HL-60/S4 treated with retinoic acid at 250 ng/mL for 4 days and 3 days (cell line): ENCODE measurements around the gene AGPS.

Experiments used
- in situ Hi-C: fragments of 300-500 bp; cut with MboI; formaldehyde crosslinking; loops from 2 replicates; pipeline ENCODE4 v1.7.0; 2022; ENCODE audit warnings: low sequenced_read_pairs

The AGPS gene

DNA sequence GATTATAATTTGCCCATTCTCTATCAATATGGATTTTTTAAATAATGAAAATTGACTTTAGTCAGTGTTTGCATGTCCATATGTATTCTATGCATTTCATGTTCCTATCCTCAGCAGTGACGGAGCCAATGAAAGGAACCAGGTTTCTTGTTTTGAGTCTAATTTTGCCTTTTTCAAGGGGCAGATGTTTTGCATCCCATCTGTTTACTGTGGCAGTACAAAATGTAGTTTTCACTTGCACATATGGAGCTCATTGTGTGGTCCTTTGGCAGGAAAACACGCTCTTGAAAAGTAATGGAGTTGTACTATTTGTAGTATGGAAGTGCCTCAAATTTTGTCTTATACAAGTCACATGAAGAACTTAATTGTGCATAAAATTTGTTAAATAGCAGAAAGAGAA is 127.8 kb downstream of the AGPS start:
- in situ Hi-C loops: no loop called here

DNA sequence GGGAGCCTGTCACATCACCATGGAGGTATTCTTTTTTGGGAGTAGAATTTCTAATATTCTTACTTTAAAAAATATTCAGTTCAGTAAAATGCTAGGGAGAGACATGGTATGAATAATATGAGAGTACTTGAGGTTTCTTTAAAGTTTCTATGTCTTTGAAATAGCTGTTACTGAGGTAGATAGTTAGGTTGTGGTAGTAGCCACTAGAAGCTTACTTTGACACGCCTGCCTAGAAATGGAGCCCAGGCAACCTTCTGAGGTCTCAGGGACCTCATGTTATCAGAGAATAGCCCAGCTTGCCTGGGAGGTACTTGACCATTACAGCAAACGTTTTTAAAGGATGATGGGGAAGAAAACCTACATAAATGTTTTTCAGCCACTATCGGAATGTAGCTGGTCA is 131.2 kb downstream of the AGPS start:
- in situ Hi-C loops: no loop called here

DNA sequence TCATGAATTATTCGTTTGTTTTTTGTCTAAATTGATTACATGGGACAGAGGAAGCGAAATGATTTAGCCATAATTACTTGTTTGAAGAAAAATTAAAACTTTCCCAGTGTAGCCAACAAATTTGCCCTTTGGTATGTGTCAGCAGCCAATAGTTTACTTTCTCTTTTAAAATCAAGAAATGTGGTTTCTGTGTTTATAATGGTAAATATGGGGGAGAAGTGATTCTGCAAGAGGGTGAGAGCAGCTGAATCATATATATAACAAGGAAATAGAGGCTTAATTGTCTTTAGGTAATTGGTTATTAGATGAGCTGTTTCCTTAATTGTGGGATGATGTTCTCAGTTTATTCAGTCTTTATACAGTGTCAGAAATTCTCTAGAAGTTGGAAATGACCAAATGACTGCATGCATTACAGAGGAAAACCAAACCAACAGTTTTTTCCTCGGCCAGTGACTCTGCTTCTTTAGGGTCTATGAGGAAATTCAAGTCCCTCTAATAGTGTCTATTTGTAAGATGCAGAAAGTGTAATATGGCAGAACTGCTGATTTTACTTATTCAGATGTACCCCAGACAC is 132.9 kb downstream of the AGPS start:
- in situ Hi-C loops: no loop called here

DNA sequence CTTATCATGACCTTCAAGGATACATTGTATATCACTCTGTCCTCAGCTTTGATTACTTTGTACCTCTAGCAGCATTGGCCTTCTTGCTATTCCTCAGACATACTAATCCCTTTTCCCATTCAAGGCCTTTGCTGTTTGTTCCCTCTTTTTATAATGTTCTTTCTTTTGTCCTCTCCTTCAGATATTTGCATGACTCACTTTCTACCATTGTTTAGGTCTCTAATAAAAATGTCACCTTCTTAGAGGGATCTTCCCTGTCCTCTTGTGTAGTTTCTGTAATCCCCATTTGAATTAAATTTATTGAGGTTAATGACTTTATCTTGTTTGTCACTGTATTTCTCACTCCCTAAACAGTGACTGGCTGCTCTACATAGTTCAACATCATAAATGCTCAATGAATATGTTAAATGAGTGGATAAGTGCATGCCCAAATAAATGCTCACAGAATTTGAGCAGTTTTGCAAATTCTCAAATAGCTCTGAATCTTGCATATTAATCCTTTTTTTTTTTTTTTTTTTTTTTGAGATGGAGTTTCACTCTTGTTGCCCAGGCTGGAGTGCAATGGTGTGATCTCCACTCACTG is 135.9 kb downstream of the AGPS start:
- in situ Hi-C loops: no loop called here

DNA sequence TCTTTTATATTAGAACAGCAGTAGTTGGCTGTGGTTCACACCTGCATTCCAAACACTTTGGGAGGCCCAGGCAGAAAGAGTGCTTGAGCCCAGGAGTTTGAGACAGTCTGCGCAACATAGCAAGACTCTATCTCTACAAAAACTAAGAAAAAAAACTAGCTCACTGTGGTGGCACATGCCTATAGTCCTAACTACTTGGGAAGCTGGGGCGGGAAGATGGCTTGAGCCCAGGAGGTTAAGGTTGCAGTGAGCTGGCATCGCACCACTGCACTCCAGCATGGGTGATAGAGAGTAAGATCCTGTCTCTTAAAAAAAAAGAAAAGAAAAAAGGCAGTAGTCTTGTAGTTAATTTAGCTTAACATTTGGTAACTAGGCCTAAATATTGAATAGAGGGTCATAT is 136.6 kb downstream of the AGPS start:
- in situ Hi-C loops: no loop called here

DNA sequence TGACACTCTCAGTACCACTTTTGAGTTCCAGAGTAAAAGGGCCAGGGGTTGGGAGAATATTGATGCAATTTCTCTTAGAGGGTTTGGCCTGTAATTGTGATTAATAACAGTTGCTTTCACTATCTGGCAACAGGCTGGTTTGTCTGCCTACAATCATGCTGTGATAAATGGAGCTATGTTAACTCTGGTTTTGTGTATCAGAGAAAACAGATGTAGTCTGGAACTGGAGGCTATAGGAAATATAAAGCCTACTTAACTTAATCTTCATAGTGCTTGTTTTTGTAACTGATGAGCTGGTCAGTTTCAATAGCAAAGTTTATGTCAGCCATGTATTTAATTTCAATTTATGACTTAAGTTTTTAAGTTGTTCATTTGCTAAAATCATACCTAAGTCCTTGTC is 138.0 kb downstream of the AGPS start:
- in situ Hi-C loops: no loop called here

DNA sequence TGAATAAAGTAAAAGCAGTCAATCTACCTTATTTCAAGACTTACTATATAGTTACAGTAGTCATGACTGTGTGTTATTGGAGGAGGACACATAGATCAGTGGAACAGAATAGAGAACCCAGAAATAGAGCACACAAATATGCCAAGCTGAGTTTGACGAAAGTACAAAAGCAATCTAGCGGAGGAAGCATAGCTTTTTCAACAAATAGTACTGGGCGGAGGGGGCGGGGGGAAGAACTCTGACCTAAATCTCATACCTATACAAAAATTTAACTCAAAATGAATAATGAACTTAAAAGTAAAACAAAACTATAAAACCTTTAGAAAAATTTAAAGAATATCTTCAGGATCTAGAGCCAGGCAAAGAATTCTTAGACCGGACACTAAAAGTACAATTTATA is 139.1 kb downstream of the AGPS start:
- in situ Hi-C loops: no loop called here

DNA sequence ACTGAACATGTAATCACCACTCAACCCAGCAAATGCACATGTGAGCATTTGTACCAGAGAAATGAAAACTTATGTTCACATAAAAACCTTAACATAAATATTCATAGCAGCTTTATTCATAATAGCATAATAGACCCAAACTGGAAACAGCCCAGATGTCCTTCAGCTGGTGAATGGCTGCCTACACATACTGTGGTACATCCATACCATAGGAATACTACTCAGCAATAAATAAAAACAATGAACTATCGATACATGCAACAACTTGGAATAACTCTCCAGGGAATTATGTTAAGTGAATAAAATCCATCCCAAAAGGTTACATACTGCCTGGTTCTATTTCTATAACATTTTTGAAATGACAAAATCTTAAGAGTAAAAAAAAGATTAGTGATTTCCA is 140.0 kb downstream of the AGPS start:
- in situ Hi-C loops: no loop called here

DNA sequence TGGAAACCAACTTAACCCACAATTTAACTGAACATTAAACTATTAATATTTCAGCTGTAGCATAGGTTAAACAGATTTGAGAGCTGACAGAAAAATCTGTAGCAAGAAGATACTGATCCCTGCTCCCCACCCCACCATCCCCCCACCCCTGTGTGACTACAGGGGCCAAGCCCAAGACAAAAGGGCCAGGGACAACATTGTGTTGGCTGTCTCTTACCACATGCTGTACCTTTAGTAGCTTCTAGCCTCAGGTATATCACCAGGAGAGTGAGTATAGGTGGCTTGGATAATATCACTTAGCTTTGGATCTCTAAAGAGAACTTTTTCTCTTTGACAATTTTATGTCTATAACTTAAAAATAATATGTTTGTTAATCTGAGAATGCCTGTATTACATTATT is 140.7 kb downstream of the AGPS start:
- in situ Hi-C loops: no loop called here

DNA sequence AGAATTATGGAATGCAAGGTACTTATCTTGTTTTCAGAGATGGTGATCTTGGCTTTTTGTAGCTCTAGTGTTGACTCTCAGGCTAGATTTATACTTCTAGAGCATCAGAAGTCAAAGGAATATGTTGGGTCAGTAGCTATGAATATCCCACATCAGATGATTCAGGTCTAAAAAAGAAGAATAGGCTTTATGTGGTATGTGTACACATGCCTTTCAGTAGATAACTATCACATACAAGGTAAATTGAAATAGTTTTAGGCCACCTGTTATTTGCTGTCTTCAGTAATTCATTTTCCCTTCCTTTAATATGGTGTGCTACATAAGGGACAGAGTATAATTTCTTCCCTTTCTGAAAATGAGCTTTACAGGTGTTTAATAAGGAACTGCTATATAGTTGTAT is 142.4 kb downstream of the AGPS start:
- in situ Hi-C loops: no loop called here

DNA sequence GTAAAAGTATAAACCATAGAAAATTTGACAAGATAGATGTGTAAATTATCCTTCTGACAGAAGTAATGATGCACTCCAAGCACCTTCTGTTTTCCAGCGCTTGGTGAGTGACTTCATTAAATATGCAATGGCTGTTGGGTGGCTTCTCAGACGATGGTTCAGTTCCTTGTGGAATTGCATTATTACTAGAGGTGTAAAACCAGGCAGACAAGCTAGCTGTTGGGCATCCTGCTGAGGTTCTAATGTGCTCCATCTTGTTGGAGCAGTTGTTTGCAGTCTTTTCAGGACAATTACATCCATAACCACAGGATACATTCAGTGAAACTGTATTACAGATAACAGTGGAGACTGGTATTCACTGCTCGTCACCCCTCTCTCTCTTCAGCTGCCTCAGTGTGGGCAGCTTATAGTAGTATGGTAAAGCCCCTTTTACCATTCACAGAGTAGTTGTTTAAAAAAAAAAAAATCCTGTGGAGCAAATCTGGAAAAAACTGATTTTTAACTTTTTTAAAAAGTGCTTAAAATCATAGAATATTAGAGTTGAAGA is 143.5 kb downstream of the AGPS start:
- in situ Hi-C loops: no loop called here

DNA sequence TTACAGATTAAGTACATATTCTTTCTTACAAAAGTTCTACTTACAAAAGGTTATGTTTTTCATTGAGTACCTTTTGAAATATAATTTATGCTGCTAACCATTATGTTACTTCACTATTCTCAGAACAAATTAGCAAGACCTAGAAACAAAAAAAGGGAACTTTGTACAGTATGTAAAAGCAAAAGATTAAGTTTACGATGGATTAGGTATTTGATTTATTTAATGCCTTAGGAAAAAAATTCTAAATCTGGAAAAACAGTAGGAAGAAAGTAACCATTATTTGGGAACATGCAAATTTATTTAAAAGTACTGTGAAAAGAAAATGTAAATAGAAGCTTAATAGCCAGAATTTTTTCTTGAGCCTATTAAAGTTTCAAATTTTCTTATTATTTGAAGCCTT is 144.6 kb downstream of the AGPS start:
- in situ Hi-C loops: no loop called here

DNA sequence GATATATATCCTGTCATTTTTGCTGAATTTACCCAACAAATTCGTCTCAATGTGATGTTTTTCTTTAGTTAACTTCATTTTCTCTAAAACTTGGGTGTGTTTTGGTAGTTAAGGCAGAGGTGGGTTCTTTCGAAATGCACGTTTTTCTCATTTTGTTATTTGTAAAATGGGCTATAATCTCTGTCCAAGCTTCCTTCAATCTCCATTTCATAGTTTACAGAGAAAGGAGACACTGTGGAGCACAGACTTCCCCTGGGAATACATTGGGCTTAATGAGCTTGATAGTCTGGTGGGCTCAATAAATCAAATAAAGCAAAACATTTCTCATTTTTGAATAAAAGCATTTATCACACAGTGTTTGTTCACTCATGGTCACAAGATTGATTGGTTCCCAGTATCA is 145.1 kb downstream of the AGPS start:
- in situ Hi-C loops: no loop called here

DNA sequence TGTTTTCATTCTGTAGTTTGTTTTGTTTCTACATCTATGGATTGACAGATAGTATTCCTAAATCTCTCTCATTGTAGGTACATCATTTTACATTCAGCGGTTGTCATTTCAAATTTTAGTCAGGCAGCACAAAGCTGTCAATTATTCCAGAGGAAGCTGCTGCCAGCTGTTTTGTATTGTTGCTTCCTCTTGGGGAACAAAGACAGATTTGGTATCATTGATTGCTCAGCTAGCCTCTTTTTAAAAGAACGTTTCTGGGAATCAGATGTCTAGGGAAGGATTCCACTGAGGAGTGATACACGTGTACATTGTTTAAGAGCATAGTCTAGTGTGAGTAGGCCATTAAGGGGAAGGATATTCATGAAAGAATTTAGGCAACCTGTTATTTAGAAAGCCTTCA is 145.8 kb downstream of the AGPS start:
- in situ Hi-C loops: no loop called here

DNA sequence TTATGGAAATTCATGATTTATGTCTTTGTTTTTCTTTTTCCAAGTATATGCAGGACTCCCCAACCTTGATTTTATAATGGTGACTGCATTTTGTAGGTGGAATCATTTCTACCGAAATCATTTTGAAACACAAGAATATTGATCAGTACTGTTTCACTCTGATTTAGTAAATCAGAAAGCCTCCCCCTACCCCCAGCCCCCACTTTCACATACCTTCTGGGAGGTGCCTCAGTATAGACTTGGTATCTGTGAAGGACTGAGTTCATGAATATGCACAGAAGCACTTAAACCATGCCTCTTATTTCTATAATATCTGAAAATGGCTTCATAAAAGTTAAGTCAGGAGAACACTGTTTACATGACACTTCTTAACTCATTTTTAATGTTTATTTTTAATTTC is 147.7 kb downstream of the AGPS start:
- in situ Hi-C loops: no loop called here

DNA sequence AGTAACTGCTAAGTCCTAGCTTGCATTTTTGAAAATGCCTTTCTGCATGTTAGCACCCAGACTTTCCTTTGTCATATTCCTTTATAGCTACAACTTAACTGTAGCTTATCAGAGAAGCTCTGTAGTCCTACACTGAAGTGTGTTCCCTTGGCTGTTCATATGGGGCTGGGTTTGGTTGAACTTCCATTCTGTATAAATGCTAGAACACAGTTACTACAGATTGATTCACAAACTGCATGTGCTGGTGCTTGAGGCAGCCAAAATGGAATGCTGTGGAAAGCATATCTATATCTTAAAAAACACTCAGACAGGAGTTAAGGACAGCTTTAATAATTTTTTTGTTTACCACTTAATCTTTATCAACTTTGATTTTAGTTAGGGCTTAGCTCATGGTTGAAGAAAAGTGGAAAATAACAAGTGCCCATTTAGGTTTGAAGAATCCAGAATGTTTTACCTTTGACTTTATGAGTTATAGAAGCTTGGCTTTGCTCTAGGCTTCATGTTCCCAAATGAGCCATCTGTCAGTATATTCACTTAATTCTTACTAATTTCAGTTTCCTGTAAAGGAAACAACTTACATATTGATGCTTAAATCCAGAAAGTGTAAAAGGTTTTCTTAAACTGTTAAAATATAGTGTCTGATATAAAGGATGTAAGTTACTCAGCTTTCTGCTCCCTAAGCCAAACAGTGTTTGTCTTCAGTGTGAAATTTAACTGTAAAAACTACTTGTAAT is 148.9 kb downstream of the AGPS start:
- in situ Hi-C loops: no loop called here

DNA sequence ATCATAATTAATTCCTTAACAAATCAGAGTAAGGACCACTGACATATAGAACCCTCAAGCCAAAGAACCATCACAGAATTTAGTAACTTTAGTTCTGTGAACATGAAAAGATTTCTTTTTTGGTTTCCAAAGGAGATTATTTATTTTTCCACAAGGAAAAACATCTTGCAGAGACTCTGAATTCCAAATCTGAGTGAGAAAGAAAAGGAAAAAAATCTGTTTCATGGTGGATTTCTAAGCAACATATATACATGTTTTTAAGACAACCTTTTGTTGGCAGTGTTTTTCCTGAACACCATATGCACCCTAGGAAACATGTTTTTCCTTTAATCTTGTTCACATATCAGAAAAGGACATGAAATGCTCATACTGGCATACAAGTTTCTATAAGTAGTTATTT is 149.8 kb downstream of the AGPS start:
- in situ Hi-C loops: no loop called here

DNA sequence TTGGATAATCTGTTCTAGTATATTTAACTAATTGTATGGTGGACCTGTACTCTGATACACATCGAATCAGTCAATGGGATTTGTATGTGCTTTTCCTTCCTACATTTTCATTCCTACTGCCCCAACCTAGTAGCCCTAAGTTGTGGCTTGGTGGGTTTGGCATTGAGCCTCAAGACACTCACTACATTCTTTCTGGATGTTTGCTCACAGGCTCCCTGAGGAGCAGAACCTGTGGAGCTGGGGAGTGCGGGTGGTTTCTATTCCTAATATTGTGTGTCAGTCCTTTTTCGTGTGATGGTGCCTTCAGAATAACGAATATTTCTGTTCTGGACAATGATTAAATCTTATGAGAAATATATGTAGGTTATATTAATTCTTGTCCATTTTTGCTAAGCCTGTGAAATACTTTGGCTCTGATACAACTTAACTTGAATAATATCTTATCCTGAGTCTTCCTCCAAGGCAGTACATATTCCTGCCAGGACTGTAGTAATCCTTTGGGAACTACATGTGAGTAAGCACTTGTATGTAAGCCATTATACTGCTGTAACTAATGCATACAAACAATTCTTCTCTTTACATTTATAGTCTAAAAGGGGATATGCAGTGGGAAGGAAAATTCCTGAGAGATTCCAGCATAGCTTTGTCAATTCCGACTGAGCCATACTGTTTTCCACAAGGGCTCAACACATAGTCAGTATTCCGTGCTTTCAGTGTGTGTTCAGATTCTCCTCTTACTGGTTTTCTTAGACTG is 150.6 kb downstream of the AGPS start:
- in situ Hi-C loops: no loop called here

DNA sequence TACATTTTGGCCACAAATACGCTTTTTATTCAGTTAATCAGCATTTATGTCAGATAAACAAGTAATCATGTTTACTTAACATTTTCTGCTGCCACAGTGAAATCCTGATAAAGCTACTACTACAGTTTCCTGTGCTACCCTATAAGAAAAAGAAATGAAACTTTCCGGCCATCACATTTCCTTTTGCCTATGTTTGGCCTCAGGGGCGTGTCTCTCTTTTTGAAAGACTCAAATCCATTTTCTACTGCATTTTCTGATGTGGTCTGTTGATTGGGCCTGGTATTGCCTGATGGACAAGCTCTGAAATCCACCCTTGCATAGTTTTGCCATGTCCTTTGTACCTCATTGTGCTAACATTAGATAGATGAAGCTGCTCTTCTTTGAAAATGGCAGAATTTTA is 152.6 kb downstream of the AGPS start:
- in situ Hi-C loops: no loop called here

DNA sequence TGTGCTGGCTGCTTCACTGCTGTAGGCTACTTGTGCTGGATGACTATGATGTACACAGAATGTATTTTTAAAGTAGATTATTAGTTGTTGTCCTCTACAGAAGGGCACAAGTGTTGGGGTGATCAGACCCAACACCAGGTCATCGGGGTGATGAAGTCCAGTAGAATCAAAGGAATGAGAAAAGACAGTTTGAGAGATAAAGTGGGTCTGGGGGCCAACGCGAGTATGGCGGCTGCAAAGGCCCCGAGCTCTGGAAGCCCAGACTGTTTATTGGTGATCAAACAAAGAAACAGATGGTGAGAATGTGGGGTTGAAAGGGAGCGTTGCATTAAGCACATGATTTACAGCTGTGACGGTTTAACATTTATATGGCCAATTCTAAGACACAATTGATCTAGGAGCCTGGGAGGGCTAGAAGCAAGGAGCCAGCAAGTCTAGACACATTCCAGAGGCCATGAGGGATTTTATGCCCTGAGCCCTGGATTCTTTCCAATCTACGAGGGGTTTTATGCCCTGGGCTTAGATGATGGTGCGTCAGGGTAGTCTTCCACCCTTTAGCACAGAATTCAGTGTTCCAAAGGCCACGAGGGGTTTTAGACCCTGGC is 153.5 kb downstream of the AGPS start:
- in situ Hi-C loops: no loop called here

DNA sequence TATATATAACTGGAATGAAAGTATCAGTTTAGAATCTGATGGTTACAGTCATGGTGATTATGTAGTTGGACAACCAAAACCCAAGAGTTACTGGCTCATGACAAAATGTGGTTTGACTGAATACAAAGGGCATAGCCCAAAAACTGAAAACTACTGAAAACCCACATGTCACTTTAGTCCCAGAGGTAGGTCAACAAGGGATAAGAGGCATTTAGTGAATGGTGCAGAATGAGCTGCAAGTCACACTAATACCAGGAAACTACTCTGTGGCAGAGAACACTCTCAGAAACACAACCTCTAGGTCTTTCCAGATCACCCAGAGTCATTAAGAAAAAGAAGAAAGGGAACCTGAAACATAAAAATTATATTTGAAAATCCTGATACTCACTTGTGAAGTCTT is 154.5 kb downstream of the AGPS start:
- in situ Hi-C loops: no loop called here
